GM23248 (cell line): ENCODE measurements around the gene KNCN.

Source experiments
- EZH2 ChIP-seq: fragments of 200-600 bp; sonication (generic); IDR thresholded peaks from 2 replicates; pipeline ENCODE4 v1.6.1; 2018; ENCODE audit warnings: antibody characterized with exemption, mild to moderate bottlenecking; ENCODE audit not compliant: insufficient read depth, poor library complexity, severe bottlenecking
- EZH2phosphoT487 ChIP-seq: fragments of 200-600 bp; sonication (generic); IDR thresholded peaks from 2 replicates; pipeline ENCODE4 v1.6.1; 2018; ENCODE audit warnings: antibody characterized with exemption, moderate library complexity, mild to moderate bottlenecking, low read depth; ENCODE audit not compliant: insufficient read depth

GRCh38 chr1:46526013-46526690 is 25.3 kb downstream of the KNCN start:
- TF ChIP-seq EZH2 (no peak), EZH2phosphoT487 (no peak)
